HCT116 (cell line): ENCODE results near the gene TP53AIP1. TPM values are rescaled to one million over a fixed set of nuclear protein-coding genes. Genes with fewer than 3 reads are reported as not detected.

Experiments used
- ATAC-seq: fragments of 200-7000 bp; cut with Tn5 transposase; 2 replicates; pipeline ENCODE4 v1.9.1; 2020; ENCODE audit warnings: mild to moderate bottlenecking, moderate library complexity
- BruUV-seq: library from RNA; stranded (reverse); fragments of 400-500 nt; replicated peaks from 2 replicates; lab custom pipeline; 2021; lab: Mats Ljungman, UMichigan
- CTCF ChIA-PET: fragments of 300-600 bp; sonication (Branson Sonifier 250); formaldehyde crosslinking; loops from one replicate; lab custom pipeline; 2021; ENCODE audit warnings: antibody characterized with exemption; lab: Charles Lee
- POLR2A ChIA-PET: fragments of 300-600, 350-600 bp; sonication (Branson Sonifier 250); formaldehyde crosslinking; loops from one replicate; lab custom pipeline; 2021; ENCODE audit warnings: antibody characterized with exemption; lab: Charles Lee
- RAD21 ChIA-PET, 2 experiments: fragments of 300-600 bp; sonication (Branson Sonifier 250); formaldehyde crosslinking; loops; one replicate each; lab custom pipeline; 2023; ENCODE audit warnings: low total read pairs in 2 of 2; ENCODE audit not compliant: uncharacterized antibody in 2 of 2, unreplicated experiment in 2 of 2, low non-redundant PET in 1 of 2; lab: Charles Lee
- DNase-seq: peaks from one replicate; pipeline ENCODE4 v3.0.0-alpha.2; 2010; ENCODE audit warnings: low read depth, low spot score
- H2AFZ ChIP-seq: fragments of 200-600 bp; shearing (Covaris generic), sonication (generic); 2 replicates; pipeline ENCODE4 v1.6.1; 2017; ENCODE audit warnings: low read depth, mixed run types, mixed read lengths, antibody characterized with exemption, low read length; ENCODE audit not compliant: poor library complexity, severe bottlenecking
- H3K27ac ChIP-seq: 2 replicates; pipeline ENCODE4 v1.5.1; 2012; ENCODE audit warnings: low read depth, low read length
- H3K27me3 ChIP-seq: fragments of 200-600 bp; sonication (generic); 2 replicates; pipeline ENCODE4 v1.6.1; 2016; ENCODE audit warnings: mixed run types, low read length, mixed read lengths; ENCODE audit not compliant: insufficient read depth
- H3K36me3 ChIP-seq, 2 experiments: fragments of 200-500 bp in 1 of 2; fragments of 200-600 bp in 1 of 2; sonication (Bioruptor generic) in 1 of 2; sonication (generic) in 1 of 2; 2 replicates each; pipeline versions ENCODE4 v1.5.1 to v1.6.1; 2014 to 2016; ENCODE audit warnings: low read length in 2 of 2, inconsistent platforms in 1 of 2, mixed read lengths in 1 of 2, mixed run types in 1 of 2; ENCODE audit not compliant: insufficient read depth in 2 of 2, control insufficient read depth in 1 of 2
- H3K4me1 ChIP-seq, 2 experiments: fragments of 200-600 bp in 1 of 2; sonication (generic) in 1 of 2; 2 replicates each; pipeline versions ENCODE4 v1.5.1 to v1.6.1; 2012 to 2017; ENCODE audit warnings: low read length in 2 of 2, inconsistent platforms in 1 of 2, mild to moderate bottlenecking in 1 of 2, mixed read lengths in 1 of 2, mixed run types in 1 of 2, moderate library complexity in 1 of 2; ENCODE audit not compliant: insufficient read depth in 2 of 2, control insufficient read depth in 1 of 2
- H3K4me2 ChIP-seq: fragments of 200-600 bp; sonication (generic); 2 replicates; pipeline ENCODE4 v1.6.1; 2017; ENCODE audit warnings: mixed run types, low read length, mixed read lengths
- H3K4me3 ChIP-seq, 2 experiments: fragments of 200-600 bp in 1 of 2; sonication (generic) in 1 of 2; replicated peaks in 1 of 2; 2 replicates each; pipeline ENCODE4 v1.5.1; 2011 to 2016; ENCODE audit warnings: low read length in 2 of 2, control low read depth in 1 of 2, low read depth in 1 of 2, mild to moderate bottlenecking in 1 of 2, mixed read lengths in 1 of 2, mixed run types in 1 of 2
- H3K79me2 ChIP-seq: fragments of 200-600 bp; sonication (generic); 2 replicates; pipeline ENCODE4 v1.6.1; 2017; ENCODE audit warnings: mild to moderate bottlenecking, mixed run types, low read length, moderate library complexity, mixed read lengths; ENCODE audit not compliant: insufficient read depth
- H3K9ac ChIP-seq: fragments of 200-600 bp; sonication (generic); 2 replicates; pipeline ENCODE4 v1.6.1; 2016; ENCODE audit warnings: low read length, mixed read lengths
- H3K9me2 ChIP-seq: fragments of 200-600 bp; sonication (generic), shearing (Covaris generic); 2 replicates; pipeline ENCODE4 v1.6.1; 2017; ENCODE audit warnings: mixed run types, mild to moderate bottlenecking, moderate library complexity; ENCODE audit not compliant: insufficient read depth
- H3K9me3 ChIP-seq, 2 experiments: fragments of 200-500 bp in 1 of 2; fragments of 200-600 bp in 1 of 2; sonication (Bioruptor generic) in 1 of 2; sonication (generic) in 1 of 2; 2 replicates each; pipeline ENCODE4 v1.6.1; 2014 to 2017; ENCODE audit warnings: low read length in 2 of 2, mixed read lengths in 2 of 2, inconsistent platforms in 1 of 2, low read depth in 1 of 2, mild to moderate bottlenecking in 1 of 2, mixed run types in 1 of 2, moderate library complexity in 1 of 2; ENCODE audit not compliant: control insufficient read depth in 1 of 2, insufficient read depth in 1 of 2
- H4K20me1 ChIP-seq: fragments of 200-600 bp; sonication (generic), shearing (Covaris generic); 2 replicates; pipeline ENCODE4 v1.6.1; 2017; ENCODE audit warnings: mixed run types, mild to moderate bottlenecking, moderate library complexity; ENCODE audit not compliant: insufficient read depth
- ATF3 ChIP-seq: IDR thresholded peaks from 2 replicates; pipeline ENCODE4 v1.6.1; 2012
- CBX3 ChIP-seq: IDR thresholded peaks from 2 replicates; pipeline ENCODE4 v1.6.1; 2012; ENCODE audit warnings: low read depth
- CEBPB ChIP-seq: IDR thresholded peaks from 2 replicates; pipeline ENCODE4 v1.6.1; 2012; ENCODE audit warnings: low read depth
- CTCF ChIP-seq, 3 experiments: fragments of 200-600 bp in 1 of 3; sonication (generic) in 1 of 3; IDR thresholded peaks in 2 of 3; conservative IDR thresholded peaks in 1 of 3; 2 replicates each; pipeline ENCODE4 v1.5.1; 2012 to 2017; ENCODE audit warnings: low read depth in 2 of 3, low read length in 2 of 3, antibody characterized with exemption in 1 of 3, borderline replicate concordance in 1 of 3, control low read depth in 1 of 3, mild to moderate bottlenecking in 1 of 3, mixed read lengths in 1 of 3, mixed run types in 1 of 3, moderate library complexity in 1 of 3; ENCODE audit not compliant: insufficient read depth in 1 of 3
- EGR1 ChIP-seq: IDR thresholded peaks from 2 replicates; pipeline ENCODE4 v1.6.1; 2012; ENCODE audit warnings: low read depth
- EZH2 ChIP-seq: fragments of 200-600 bp; sonication (generic); IDR thresholded peaks from 2 replicates; pipeline ENCODE4 v1.6.1; 2017; ENCODE audit warnings: antibody characterized with exemption, mixed run types
- EZH2phosphoT487 ChIP-seq: fragments of 200-600 bp; IDR thresholded peaks from 2 replicates; pipeline ENCODE4 v1.6.1; 2018; ENCODE audit warnings: antibody characterized with exemption, borderline replicate concordance
- FOSL1 ChIP-seq: IDR thresholded peaks from 2 replicates; pipeline ENCODE4 v1.6.1; 2012; ENCODE audit warnings: low read depth
- JUND ChIP-seq: IDR thresholded peaks from 2 replicates; pipeline ENCODE4 v1.6.1; 2012
- MAX ChIP-seq: IDR thresholded peaks from 2 replicates; pipeline ENCODE4 v1.6.1; 2012
- POLR2A ChIP-seq: IDR thresholded peaks from 2 replicates; pipeline ENCODE4 v1.7.0; 2011; ENCODE audit warnings: borderline replicate concordance; ENCODE audit not compliant: insufficient read depth, insufficient read length; ENCODE audit errors: extremely low read depth
- POLR2AphosphoS5 ChIP-seq: IDR thresholded peaks from 2 replicates; pipeline ENCODE4 v1.6.1; 2011; ENCODE audit warnings: mild to moderate bottlenecking, low read depth, low read length, moderate library complexity
- RAD21 ChIP-seq: IDR thresholded peaks from 2 replicates; pipeline ENCODE4 v1.6.1; 2012; ENCODE audit warnings: low read depth, mild to moderate bottlenecking
- SIN3A ChIP-seq: IDR thresholded peaks from 2 replicates; pipeline ENCODE4 v1.6.1; 2012; ENCODE audit warnings: low read depth
- SP1 ChIP-seq: IDR thresholded peaks from 2 replicates; pipeline ENCODE4 v1.6.1; 2012; ENCODE audit warnings: low read depth
- SRF ChIP-seq: IDR thresholded peaks from 2 replicates; pipeline ENCODE4 v1.6.1; 2012; ENCODE audit warnings: low read depth
- TCF7L2 ChIP-seq: IDR thresholded peaks from 2 replicates; pipeline ENCODE4 v1.7.0; 2011; ENCODE audit warnings: borderline replicate concordance, inconsistent platforms; ENCODE audit not compliant: insufficient read depth, insufficient read length; ENCODE audit errors: extremely low read depth
- ZBTB33 ChIP-seq: IDR thresholded peaks from 2 replicates; pipeline ENCODE4 v1.6.1; 2011; ENCODE audit warnings: mild to moderate bottlenecking, low read length, moderate library complexity; ENCODE audit not compliant: insufficient replicate concordance; ENCODE audit errors: extremely low read depth
- ZFX ChIP-seq: fragments of 450-650 bp; IDR thresholded peaks from 2 replicates; pipeline ENCODE4 v1.6.1; 2017
- ZNF274 ChIP-seq: fragments of 200-500 bp; sonication (Bioruptor generic); IDR thresholded peaks from 2 replicates; pipeline ENCODE4 v1.6.1; 2014; ENCODE audit warnings: mild to moderate bottlenecking, low read depth, low read length, inconsistent platforms
- intact Hi-C: fragments of 100-400 bp; cut with micrococcal nuclease; formaldehyde crosslinking; loops from 2 replicates; pipeline ENCODE4 v1.10.0; 2022
- total RNA-seq: library from RNA; stranded (reverse); gene quantifications from one replicate; pipeline ENCODE4 v1.2.1, GENCODE V29; 2021; ENCODE audit not compliant: unreplicated experiment

The TP53AIP1 gene
- total RNA-seq, 1 experiment from 2014 or later, result 0.15 TPM

GRCh38 chr11:128907585-128907984, 35.1 kb downstream of the TP53AIP1 start (continued):
- no peak for TF ChIP-seq ZBTB33
- no peak for TF ChIP-seq SIN3A
- TF ChIP-seq CTCF (IDR thresholded peaks at IDR 0.05 in 2 of 3, conservative IDR thresholded peaks at IDR 0.05 in 1 of 3; ENCODE audit: borderline replicate concordance in 1 of 3, insufficient read depth in 1 of 3, low read depth in 2 of 3, low read length in 2 of 3), result no peak
- no peak for TF ChIP-seq RAD21
- no peak for TF ChIP-seq EZH2phosphoT487
- TF ChIP-seq, all 23 proteins: peak for 0

GRCh38 chr11:128906185-128907050, 36.3 kb downstream of the TP53AIP1 start:
- Histone ChIP-seq H3K27ac (peak overlapping the region; percentile 23; the same call in 1 of the 2 replicates), H3K9ac (peak overlapping the region; percentile 60), H3K9me2 (no peaks in the 10 kb centered on the region), H3K4me2 (peak overlapping the region; percentile 93), H3K4me3 (peak overlapping the region; percentile 58 to 69), H3K9me3 (no peaks in the 10 kb centered on the region), H4K20me1 (no peaks in the 10 kb centered on the region), H3K79me2 (no peaks in the 10 kb centered on the region), H3K27me3 (no peaks in the 10 kb centered on the region), H2AFZ (peak overlapping the region; percentile 89), H3K4me1 (peaks cover 23 to 42% of the 10 kb centered on the region in 2 experiments), H3K36me3 (no peaks in the 10 kb centered on the region)
- intact Hi-C loops, result loop anchor here (2.0 kb wide), 1 partner anchor 22 kb away; no protein-coding TSS in a partner anchor
- ChIA-PET POLR2A (interaction anchor here (1.6 kb wide), 2 partner anchors 13 to 20 kb away, joined by 3 to 14 read pairs; no protein-coding TSS in a partner anchor), RAD21 (interaction anchor here (0.6 to 0.7 kb wide), 3 partner anchors 15 to 44 kb away, joined by 3 to 4 read pairs (median 3); partner anchors contain the start of gene KCNJ5 (in 1 of the 2)), CTCF (interaction anchor here (0.6 to 6.5 kb wide), 9 partner anchors 12 to 157 kb away, joined by 3 to 55 read pairs (median 7); partner anchors contain the start of gene KCNJ5)
- BruUV-seq, result no TSS peak
- ATAC-seq (no peak), DNase-seq (no peak)
- TF ChIP-seq ZFX, result no peak
- TF ChIP-seq JUND, result no peak
- TF ChIP-seq SP1, result no peak
- no peak for TF ChIP-seq EZH2
- no peak for TF ChIP-seq TCF7L2
- no peak for TF ChIP-seq FOSL1
- TF ChIP-seq SRF, result no peak
- TF ChIP-seq MAX, result no peak
- no peak for TF ChIP-seq ATF3
- TF ChIP-seq RAD21, result no peak
- no peak for TF ChIP-seq EGR1
- no peak for TF ChIP-seq SIN3A
- no peak for TF ChIP-seq CBX3
- no peak for TF ChIP-seq POLR2AphosphoS5
- TF ChIP-seq POLR2A, result no peak
- no peak for TF ChIP-seq EZH2phosphoT487
- TF ChIP-seq ZNF274, result no peak
- no peak for TF ChIP-seq CEBPB
